22Rv1 (cell line): ENCODE results near the gene SLC22A15.

Experiments used
- H3K27ac ChIP-seq: fragments of 450-650 bp; 2 replicates; pipeline ENCODE4 v1.5.1; 2017
- ZFX ChIP-seq: fragments of 450-650 bp; IDR thresholded peaks from 2 replicates; pipeline ENCODE4 v1.6.1; 2017; ENCODE audit warnings: antibody characterized with exemption, borderline replicate concordance
- TF ChIP-seq, protein P1 (sequence below): fragments of 450-650 bp; IDR thresholded peaks from 2 replicates; pipeline ENCODE4 v1.5.1; 2017; ENCODE audit warnings: mild to moderate bottlenecking

SLC22A15 gene

GRCh38 chr1:116112388-116113140 lies 136.3 kb downstream of the SLC22A15 start:
- TF ChIP-seq, protein P1, sequence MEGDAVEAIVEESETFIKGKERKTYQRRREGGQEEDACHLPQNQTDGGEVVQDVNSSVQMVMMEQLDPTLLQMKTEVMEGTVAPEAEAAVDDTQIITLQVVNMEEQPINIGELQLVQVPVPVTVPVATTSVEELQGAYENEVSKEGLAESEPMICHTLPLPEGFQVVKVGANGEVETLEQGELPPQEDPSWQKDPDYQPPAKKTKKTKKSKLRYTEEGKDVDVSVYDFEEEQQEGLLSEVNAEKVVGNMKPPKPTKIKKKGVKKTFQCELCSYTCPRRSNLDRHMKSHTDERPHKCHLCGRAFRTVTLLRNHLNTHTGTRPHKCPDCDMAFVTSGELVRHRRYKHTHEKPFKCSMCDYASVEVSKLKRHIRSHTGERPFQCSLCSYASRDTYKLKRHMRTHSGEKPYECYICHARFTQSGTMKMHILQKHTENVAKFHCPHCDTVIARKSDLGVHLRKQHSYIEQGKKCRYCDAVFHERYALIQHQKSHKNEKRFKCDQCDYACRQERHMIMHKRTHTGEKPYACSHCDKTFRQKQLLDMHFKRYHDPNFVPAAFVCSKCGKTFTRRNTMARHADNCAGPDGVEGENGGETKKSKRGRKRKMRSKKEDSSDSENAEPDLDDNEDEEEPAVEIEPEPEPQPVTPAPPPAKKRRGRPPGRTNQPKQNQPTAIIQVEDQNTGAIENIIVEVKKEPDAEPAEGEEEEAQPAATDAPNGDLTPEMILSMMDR, result no peak
- no peak for TF ChIP-seq ZFX
- no peak overlapping the region for H3K27ac ChIP-seq

DNA sequence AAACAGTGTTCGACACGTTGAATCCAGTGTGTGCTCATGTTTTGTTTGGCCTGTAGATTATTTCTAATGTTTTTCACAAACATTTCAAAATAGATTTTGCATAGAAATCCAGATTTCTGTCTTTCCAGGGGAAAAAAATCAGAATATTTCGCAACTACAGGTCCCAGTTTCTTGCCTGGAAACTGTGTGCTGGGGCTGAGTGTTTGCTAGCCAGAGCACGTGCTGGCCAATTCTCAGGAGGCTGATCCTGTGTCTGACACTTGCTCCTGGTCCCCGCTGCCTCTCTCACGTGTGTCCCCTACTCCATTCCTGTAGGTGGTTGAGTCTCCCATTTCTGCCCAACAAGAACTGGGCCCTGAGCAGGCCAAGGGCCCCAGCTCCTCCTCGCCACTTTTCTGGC lies 137.3 kb downstream of the SLC22A15 start:
- H3K27ac ChIP-seq, result no peak overlapping the region
- TF ChIP-seq, protein P1, result no peak

- TF ChIP-seq, protein P1, result no peak
- no peak for TF ChIP-seq ZFX
- H3K27ac ChIP-seq, result no peak overlapping the region
These were observed 139.4 kb downstream of the SLC22A15 start for GRCh38 chr1:116115476-116116439.

GRCh38 chr1:116118471-116118870 lies 142.2 kb downstream of the SLC22A15 start:
- TF ChIP-seq, protein P1, result no peak
- TF ChIP-seq ZFX, result no peak
- H3K27ac ChIP-seq, result no peak overlapping the region
